22Rv1 (cell line): ENCODE data around the gene APOBEC3C.

Experiments used
- H3K27ac ChIP-seq: fragments of 450-650 bp; 2 replicates; pipeline ENCODE4 v1.5.1; 2017
- CTCF ChIP-seq: fragments of 450-650 bp; IDR thresholded peaks from 2 replicates; pipeline ENCODE4 v1.5.1; 2017; ENCODE audit warnings: mild to moderate bottlenecking
- ZFX ChIP-seq: fragments of 450-650 bp; IDR thresholded peaks from 2 replicates; pipeline ENCODE4 v1.6.1; 2017; ENCODE audit warnings: antibody characterized with exemption, borderline replicate concordance

The APOBEC3C gene

DNA sequence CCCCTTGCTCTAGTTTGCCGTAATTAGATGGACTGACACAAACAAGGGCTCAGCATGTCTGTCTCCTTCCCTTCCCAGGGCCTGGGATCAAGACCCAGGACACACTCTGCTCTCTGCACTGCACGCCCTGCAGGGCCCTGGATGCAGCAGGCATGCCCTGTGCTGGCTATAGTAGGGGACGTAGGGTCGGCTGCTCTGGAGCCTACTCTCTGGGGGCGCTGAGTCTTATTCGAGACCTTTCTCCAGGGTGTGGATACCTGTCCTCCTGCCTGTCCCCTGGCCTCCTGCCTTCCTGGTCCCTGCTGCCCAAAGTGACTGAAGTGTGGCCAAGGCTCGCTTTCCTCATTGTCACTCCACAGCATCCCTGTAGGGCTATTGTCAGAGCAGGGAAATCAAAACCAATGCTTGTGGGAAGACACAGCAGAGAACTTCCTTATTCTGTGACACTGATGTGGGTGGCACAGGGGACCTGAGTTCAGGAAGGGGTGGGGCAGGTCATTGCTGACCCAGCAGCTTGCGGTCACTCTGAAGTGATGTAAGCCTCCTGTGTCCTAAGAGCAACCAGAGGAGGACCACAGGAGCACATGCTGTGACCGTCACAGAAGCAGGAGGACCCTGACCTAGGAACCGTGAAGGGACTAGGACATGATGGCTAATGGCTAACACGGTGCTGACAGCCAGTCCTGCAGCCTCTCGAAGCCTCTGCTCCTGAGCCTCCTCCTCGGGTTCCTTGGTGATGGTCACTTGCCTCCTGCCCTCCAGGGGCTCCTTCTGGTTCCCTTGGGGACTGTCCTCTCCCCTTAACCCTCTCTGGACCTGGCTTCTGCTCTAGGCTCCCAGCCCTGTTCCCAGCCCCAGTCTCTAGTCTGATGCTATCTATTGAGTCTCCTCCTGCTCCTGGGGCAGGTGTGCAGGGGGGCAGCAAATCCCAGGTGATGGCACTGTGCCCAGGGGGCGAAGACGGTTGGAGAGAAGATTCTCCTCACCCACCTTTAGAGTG is 46.3 kb upstream of the APOBEC3C start:
- no peak for TF ChIP-seq CTCF
- no peak for TF ChIP-seq ZFX
- H3K27ac ChIP-seq: no peak overlapping the region

DNA sequence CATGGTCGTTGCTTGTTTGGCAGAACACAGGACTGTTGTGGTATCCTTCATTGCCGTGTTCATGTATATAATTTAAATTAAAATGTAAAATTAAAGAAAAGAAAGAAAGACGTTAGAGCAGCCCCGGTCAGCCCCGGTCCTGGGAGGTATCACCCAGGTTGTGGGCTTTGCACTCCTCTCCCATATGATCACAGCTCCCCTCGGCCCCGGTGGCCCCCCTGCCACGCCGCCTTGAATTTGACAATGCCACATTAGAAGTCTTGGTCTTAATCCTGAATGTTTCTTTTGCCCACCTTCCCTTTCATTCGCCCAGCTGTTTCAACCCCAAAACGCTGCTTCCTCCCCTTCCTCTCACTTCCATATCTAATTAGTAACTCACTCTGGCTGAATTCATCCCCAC is 45.3 kb upstream of the APOBEC3C start:
- no peak overlapping the region for H3K27ac ChIP-seq
- TF ChIP-seq CTCF (no peak), ZFX (no peak)

DNA sequence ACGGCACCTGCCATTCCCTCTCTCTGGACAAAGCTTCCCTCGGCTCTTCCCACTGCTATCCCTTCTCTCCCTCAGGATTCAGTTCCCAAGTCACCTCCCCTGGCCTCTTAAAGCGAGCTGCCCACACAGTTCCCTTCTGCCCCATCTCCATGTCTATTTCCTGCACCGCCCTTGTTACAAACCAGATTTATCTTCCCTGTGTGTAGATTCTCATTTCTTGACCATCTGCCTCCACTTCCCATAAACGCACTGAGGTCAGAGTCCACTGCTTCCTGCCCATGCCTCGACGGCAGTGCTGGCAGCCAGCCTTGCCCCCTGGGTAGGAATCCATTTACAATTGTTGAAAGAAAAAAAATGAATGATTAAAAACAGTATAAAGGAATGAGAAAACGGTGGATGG is 43.5 kb upstream of the APOBEC3C start:
- H3K27ac ChIP-seq: no peak overlapping the region
- TF ChIP-seq ZFX (no peak), CTCF (no peak)

- TF ChIP-seq CTCF (no peak), ZFX (no peak)
- H3K27ac ChIP-seq: no peak overlapping the region
Observed at GRCh38 chr22:38971202-38971601, 42.9 kb upstream of the APOBEC3C start.

GRCh38 chr22:38971791-38972190 is 42.3 kb upstream of the APOBEC3C start:
- no peak for TF ChIP-seq ZFX
- no peak for TF ChIP-seq CTCF
- no peak overlapping the region for H3K27ac ChIP-seq

- H3K27ac ChIP-seq: no peak overlapping the region
- TF ChIP-seq CTCF (no peak), ZFX (no peak)
Observed at GRCh38 chr22:38972558-38972957, 41.5 kb upstream of the APOBEC3C start.
